GM23338 (cell line): ENCODE measurements around the gene MED1. TPM values are rescaled to one million over a fixed set of nuclear protein-coding genes. Genes with fewer than 3 reads are reported as not detected.

Source experiments
- ATAC-seq: fragments of 200-7000 bp; cut with Tn5 transposase; 3 replicates; pipeline ENCODE4 v1.9.1; 2020
- DNase-seq: peaks from one replicate; pipeline ENCODE4 v3.0.0-alpha.2; 2015; ENCODE audit warnings: low spot score
- H2AFZ ChIP-seq: fragments of 200-600 bp; sonication (generic); 2 replicates; pipeline ENCODE4 v1.8.0; 2016; ENCODE audit warnings: antibody characterized with exemption, mild to moderate bottlenecking, moderate library complexity
- H3F3A ChIP-seq: fragments of 200-600 bp; sonication (generic); replicated peaks from 2 replicates; pipeline ENCODE4 v1.8.0; 2017; ENCODE audit warnings: antibody characterized with exemption, mixed run types, low read depth
- H3K27ac ChIP-seq: fragments of 200-600 bp; sonication (generic); 2 replicates; pipeline ENCODE4 v1.6.1; 2016; ENCODE audit warnings: low read depth
- H3K27me3 ChIP-seq: fragments of 200-600 bp; sonication (generic); 2 replicates; pipeline ENCODE4 v1.8.0; 2016; ENCODE audit warnings: mild to moderate bottlenecking, mixed run types, moderate library complexity; ENCODE audit not compliant: insufficient read depth
- H3K36me3 ChIP-seq: fragments of 200-600 bp; sonication (generic); 2 replicates; pipeline ENCODE4 v1.8.0; 2016; ENCODE audit warnings: mild to moderate bottlenecking; ENCODE audit not compliant: insufficient read depth
- H3K4me1 ChIP-seq: fragments of 200-600 bp; sonication (generic); 2 replicates; pipeline ENCODE4 v1.8.0; 2016; ENCODE audit warnings: mild to moderate bottlenecking, moderate library complexity; ENCODE audit not compliant: insufficient read depth
- H3K4me2 ChIP-seq: fragments of 200-600 bp; sonication (generic); 2 replicates; pipeline ENCODE4 v1.7.1; 2017; ENCODE audit warnings: mixed run types
- H3K4me3 ChIP-seq: fragments of 200-600 bp; sonication (generic); 2 replicates; pipeline ENCODE4 v1.6.1; 2016; ENCODE audit warnings: mixed run types
- H3K79me2 ChIP-seq: fragments of 200-600 bp; sonication (generic); replicated peaks from 2 replicates; pipeline ENCODE4 v1.8.0; 2017; ENCODE audit warnings: mild to moderate bottlenecking; ENCODE audit not compliant: insufficient read depth
- H3K9me2 ChIP-seq: fragments of 200-600 bp; sonication (generic); 2 replicates; pipeline ENCODE4 v1.8.0; 2017; ENCODE audit not compliant: insufficient read depth
- H4K20me1 ChIP-seq: fragments of 200-600 bp; sonication (generic); replicated peaks from 2 replicates; pipeline ENCODE4 v1.8.0; 2017; ENCODE audit warnings: mild to moderate bottlenecking; ENCODE audit not compliant: insufficient read depth
- H3K27ac Mint-ChIP-seq: 2 replicates; pipeline ENCODE4 v1.8.0; 2020; ENCODE audit warnings: inconsistent platforms, mild to moderate bottlenecking, moderate library complexity, mixed read lengths
- H3K27me3 Mint-ChIP-seq: 3 replicates; pipeline ENCODE4 v1.8.0; 2022; ENCODE audit warnings: low read depth, mild to moderate bottlenecking, moderate library complexity, mixed read lengths, inconsistent platforms; ENCODE audit not compliant: insufficient read depth, poor library complexity
- H3K36me3 Mint-ChIP-seq: 3 replicates; pipeline ENCODE4 v1.8.0; 2021; ENCODE audit warnings: low read depth, mild to moderate bottlenecking, inconsistent platforms, moderate library complexity, mixed read lengths
- H3K4me1 Mint-ChIP-seq: 3 replicates; pipeline ENCODE4 v1.8.0; 2020; ENCODE audit warnings: mild to moderate bottlenecking, inconsistent platforms, mixed read lengths
- H3K4me3 Mint-ChIP-seq: 3 replicates; pipeline ENCODE4 v1.8.0; 2021; ENCODE audit warnings: moderate library complexity, mild to moderate bottlenecking, inconsistent platforms, mixed read lengths
- H3K9me3 Mint-ChIP-seq: 3 replicates; pipeline ENCODE4 v1.8.0; 2020; ENCODE audit warnings: moderate library complexity, mild to moderate bottlenecking, inconsistent platforms, mixed read lengths
- CREB1 ChIP-seq: fragments of 250-450 bp; sonication (Bioruptor Pico); IDR thresholded peaks from 2 replicates; pipeline ENCODE4 v1.5.0; 2020; ENCODE audit warnings: low read depth, mild to moderate bottlenecking, moderate library complexity
- EZH2 ChIP-seq: fragments of 200-600 bp; sonication (generic); IDR thresholded peaks from one replicate; pipeline ENCODE4 v1.8.0; 2017; ENCODE audit warnings: antibody characterized with exemption, mild to moderate bottlenecking, low read depth; ENCODE audit not compliant: unreplicated experiment
- EZH2phosphoT487 ChIP-seq: fragments of 200-600 bp; sonication (generic); IDR thresholded peaks from one replicate; pipeline ENCODE4 v1.8.1; 2018; ENCODE audit warnings: antibody characterized with exemption; ENCODE audit not compliant: unreplicated experiment
- JUNB ChIP-seq: IDR thresholded peaks from one replicate; pipeline ENCODE4 v1.6.1; 2016; ENCODE audit warnings: antibody characterized with exemption; ENCODE audit not compliant: unreplicated experiment
- NANOG ChIP-seq: IDR thresholded peaks from 2 replicates; pipeline ENCODE4 v1.6.1; 2016; ENCODE audit warnings: antibody characterized with exemption, borderline replicate concordance
- POLR2AphosphoS5 ChIP-seq: IDR thresholded peaks from 2 replicates; pipeline ENCODE4 v1.6.1; 2016; ENCODE audit warnings: antibody characterized with exemption, low read depth
- STAT1 ChIP-seq: IDR thresholded peaks from one replicate; pipeline ENCODE4 v1.6.1; 2016; ENCODE audit warnings: antibody characterized with exemption; ENCODE audit not compliant: unreplicated experiment
- ZNF114 ChIP-seq: fragments of 250-450 bp; sonication (Bioruptor Pico); IDR thresholded peaks from 2 replicates; pipeline ENCODE4 v1.5.0; 2020; ENCODE audit warnings: mild to moderate bottlenecking, moderate library complexity
- ZNF331 ChIP-seq: fragments of 250-450 bp; sonication (Bioruptor Pico); IDR thresholded peaks from 2 replicates; pipeline ENCODE4 v1.5.0; 2020; ENCODE audit warnings: low read depth, mild to moderate bottlenecking, moderate library complexity
- polyA plus RNA-seq: library from polyadenylated mRNA; unstranded; fragments of >200 nt; fragmentation: Nextera tagmentation; extraction: Ambion mirVana; gene quantifications from 2 replicates; pipeline ENCODE4 v1.2.1, GENCODE V29; 2016
- total RNA-seq: library from RNA; depleted of rRNA; stranded (reverse); fragments of >200 nt; shearing (Covaris generic); gene quantifications from 2 replicates; pipeline ENCODE4 v1.2.3, GENCODE V29; 2014
- TF ChIP-seq, protein P1 (sequence below), 2 experiments: fragments of 200-600 bp in 1 of 2; sonication (generic) in 1 of 2; conservative IDR thresholded peaks; 2 replicates each; pipeline versions ENCODE4 v1.5.1 to v1.6.1; 2016 to 2017; ENCODE audit warnings: antibody characterized with exemption in 2 of 2, low read depth in 2 of 2, mild to moderate bottlenecking in 2 of 2, moderate library complexity in 1 of 2
- TF ChIP-seq, protein P2 (sequence below): IDR thresholded peaks from 2 replicates; pipeline ENCODE4 v1.6.1; 2016; ENCODE audit warnings: antibody characterized with exemption
- TF ChIP-seq, protein P3 (sequence below): fragments of 250-450 bp; sonication (Bioruptor Pico); IDR thresholded peaks from 2 replicates; pipeline ENCODE4 v1.5.0; 2020; ENCODE audit warnings: mild to moderate bottlenecking, moderate library complexity
- TF ChIP-seq, protein P4 (sequence below): IDR thresholded peaks from one replicate; pipeline ENCODE4 v1.6.1; 2018; ENCODE audit warnings: antibody characterized with exemption; ENCODE audit not compliant: unreplicated experiment

The MED1 gene
- total and polyA plus RNA-seq, 2 experiments from 2014 or later: 19.0 to 42.3 TPM

DNA sequence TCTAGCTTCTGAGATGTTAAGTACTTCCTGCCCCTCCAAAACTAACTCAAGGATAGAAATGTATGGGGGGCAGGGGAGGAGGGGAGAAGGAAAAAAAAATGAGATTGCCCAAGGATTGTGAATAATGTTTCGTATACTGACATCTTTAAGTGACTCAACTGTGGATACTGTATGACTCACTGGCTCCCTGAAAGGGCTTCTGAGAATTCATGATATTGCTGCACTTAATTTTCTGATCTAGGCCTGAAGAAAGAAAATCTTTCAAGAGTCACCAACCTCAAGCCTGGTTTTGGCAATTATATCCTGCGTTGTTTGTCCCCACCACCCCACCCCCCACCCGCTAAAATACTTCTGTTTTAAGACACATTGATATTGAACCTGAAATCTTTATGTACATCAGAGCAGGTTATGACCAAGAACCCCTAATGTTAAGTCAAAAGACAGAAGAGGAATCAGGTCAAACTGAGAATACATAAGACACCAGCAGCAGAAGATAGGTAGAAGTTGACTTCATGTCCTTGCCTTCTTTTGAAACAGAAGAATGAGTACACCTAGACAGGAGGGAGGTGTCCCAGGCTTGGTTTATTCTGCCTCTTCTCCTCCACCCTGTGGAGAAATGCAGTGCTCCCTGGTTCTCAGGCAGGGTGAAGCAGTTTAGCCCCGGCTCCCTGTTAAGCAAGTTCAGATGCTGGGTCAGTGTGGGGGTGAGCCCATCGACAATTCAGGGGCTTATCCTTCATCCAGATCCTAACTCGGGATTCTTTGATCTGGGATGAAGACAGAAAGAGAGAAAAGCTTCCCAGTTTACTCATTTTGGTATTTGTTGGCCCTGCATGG is 46.3 kb downstream of the MED1 start:
- Mint-ChIP-seq H3K4me3 (no peak overlapping the region; the same call in 2 of the 3 replicates), H3K4me1 (peaks cover 13% of the 10 kb centered on the region), H3K9me3 (no peaks in the 10 kb centered on the region; the same call in 2 of the 3 replicates), H3K36me3 (peaks cover 29% of the 10 kb centered on the region), H3K27ac (no peak overlapping the region), H3K27me3 (peaks cover 12% of the 10 kb centered on the region)
- H3K27ac ChIP-seq: no peak overlapping the region
- peaks cover 12% of the 10 kb centered on the region for H3K79me2 ChIP-seq
- no peak overlapping the region for H3K4me3 ChIP-seq
- H3F3A ChIP-seq: peaks cover 7% of the 10 kb centered on the region; the same call in 1 of the 2 replicates
- no peaks in the 10 kb centered on the region; the same call in none of the 2 replicates for H3K4me1 ChIP-seq
- TF ChIP-seq, protein P1, sequence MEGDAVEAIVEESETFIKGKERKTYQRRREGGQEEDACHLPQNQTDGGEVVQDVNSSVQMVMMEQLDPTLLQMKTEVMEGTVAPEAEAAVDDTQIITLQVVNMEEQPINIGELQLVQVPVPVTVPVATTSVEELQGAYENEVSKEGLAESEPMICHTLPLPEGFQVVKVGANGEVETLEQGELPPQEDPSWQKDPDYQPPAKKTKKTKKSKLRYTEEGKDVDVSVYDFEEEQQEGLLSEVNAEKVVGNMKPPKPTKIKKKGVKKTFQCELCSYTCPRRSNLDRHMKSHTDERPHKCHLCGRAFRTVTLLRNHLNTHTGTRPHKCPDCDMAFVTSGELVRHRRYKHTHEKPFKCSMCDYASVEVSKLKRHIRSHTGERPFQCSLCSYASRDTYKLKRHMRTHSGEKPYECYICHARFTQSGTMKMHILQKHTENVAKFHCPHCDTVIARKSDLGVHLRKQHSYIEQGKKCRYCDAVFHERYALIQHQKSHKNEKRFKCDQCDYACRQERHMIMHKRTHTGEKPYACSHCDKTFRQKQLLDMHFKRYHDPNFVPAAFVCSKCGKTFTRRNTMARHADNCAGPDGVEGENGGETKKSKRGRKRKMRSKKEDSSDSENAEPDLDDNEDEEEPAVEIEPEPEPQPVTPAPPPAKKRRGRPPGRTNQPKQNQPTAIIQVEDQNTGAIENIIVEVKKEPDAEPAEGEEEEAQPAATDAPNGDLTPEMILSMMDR (conservative IDR thresholded peaks at IDR 0.05; ENCODE audit: low read depth in 2 of 2): no peak
- TF ChIP-seq, protein P2, sequence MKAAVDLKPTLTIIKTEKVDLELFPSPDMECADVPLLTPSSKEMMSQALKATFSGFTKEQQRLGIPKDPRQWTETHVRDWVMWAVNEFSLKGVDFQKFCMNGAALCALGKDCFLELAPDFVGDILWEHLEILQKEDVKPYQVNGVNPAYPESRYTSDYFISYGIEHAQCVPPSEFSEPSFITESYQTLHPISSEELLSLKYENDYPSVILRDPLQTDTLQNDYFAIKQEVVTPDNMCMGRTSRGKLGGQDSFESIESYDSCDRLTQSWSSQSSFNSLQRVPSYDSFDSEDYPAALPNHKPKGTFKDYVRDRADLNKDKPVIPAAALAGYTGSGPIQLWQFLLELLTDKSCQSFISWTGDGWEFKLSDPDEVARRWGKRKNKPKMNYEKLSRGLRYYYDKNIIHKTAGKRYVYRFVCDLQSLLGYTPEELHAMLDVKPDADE: no peak
- TF ChIP-seq, protein P3, sequence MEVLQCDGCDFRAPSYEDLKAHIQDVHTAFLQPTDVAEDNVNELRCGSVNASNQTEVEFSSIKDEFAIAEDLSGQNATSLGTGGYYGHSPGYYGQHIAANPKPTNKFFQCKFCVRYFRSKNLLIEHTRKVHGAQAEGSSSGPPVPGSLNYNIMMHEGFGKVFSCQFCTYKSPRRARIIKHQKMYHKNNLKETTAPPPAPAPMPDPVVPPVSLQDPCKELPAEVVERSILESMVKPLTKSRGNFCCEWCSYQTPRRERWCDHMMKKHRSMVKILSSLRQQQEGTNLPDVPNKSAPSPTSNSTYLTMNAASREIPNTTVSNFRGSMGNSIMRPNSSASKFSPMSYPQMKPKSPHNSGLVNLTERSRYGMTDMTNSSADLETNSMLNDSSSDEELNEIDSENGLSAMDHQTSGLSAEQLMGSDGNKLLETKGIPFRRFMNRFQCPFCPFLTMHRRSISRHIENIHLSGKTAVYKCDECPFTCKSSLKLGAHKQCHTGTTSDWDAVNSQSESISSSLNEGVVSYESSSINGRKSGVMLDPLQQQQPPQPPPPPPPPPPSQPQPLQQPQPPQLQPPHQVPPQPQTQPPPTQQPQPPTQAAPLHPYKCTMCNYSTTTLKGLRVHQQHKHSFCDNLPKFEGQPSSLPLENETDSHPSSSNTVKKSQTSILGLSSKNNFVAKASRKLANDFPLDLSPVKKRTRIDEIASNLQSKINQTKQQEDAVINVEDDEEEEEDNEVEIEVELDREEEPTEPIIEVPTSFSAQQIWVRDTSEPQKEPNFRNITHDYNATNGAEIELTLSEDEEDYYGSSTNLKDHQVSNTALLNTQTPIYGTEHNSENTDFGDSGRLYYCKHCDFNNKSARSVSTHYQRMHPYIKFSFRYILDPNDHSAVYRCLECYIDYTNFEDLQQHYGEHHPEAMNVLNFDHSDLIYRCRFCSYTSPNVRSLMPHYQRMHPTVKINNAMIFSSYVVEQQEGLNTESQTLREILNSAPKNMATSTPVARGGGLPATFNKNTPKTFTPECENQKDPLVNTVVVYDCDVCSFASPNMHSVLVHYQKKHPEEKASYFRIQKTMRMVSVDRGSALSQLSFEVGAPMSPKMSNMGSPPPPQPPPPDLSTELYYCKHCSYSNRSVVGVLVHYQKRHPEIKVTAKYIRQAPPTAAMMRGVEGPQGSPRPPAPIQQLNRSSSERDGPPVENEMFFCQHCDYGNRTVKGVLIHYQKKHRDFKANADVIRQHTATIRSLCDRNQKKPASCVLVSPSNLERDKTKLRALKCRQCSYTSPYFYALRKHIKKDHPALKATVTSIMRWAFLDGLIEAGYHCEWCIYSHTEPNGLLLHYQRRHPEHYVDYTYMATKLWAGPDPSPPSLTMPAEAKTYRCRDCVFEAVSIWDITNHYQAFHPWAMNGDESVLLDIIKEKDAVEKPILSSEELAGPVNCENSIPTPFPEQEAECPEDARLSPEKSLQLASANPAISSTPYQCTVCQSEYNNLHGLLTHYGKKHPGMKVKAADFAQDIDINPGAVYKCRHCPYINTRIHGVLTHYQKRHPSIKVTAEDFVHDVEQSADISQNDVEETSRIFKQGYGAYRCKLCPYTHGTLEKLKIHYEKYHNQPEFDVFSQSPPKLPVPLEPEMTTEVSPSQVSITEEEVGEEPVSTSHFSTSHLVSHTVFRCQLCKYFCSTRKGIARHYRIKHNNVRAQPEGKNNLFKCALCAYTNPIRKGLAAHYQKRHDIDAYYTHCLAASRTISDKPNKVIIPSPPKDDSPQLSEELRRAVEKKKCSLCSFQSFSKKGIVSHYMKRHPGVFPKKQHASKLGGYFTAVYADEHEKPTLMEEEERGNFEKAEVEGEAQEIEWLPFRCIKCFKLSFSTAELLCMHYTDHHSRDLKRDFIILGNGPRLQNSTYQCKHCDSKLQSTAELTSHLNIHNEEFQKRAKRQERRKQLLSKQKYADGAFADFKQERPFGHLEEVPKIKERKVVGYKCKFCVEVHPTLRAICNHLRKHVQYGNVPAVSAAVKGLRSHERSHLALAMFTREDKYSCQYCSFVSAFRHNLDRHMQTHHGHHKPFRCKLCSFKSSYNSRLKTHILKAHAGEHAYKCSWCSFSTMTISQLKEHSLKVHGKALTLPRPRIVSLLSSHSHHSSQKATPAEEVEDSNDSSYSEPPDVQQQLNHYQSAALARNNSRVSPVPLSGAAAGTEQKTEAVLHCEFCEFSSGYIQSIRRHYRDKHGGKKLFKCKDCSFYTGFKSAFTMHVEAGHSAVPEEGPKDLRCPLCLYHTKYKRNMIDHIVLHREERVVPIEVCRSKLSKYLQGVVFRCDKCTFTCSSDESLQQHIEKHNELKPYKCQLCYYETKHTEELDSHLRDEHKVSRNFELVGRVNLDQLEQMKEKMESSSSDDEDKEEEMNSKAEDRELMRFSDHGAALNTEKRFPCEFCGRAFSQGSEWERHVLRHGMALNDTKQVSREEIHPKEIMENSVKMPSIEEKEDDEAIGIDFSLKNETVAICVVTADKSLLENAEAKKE (CRISPR knock-in tag): no peak
- TF ChIP-seq, protein P4, sequence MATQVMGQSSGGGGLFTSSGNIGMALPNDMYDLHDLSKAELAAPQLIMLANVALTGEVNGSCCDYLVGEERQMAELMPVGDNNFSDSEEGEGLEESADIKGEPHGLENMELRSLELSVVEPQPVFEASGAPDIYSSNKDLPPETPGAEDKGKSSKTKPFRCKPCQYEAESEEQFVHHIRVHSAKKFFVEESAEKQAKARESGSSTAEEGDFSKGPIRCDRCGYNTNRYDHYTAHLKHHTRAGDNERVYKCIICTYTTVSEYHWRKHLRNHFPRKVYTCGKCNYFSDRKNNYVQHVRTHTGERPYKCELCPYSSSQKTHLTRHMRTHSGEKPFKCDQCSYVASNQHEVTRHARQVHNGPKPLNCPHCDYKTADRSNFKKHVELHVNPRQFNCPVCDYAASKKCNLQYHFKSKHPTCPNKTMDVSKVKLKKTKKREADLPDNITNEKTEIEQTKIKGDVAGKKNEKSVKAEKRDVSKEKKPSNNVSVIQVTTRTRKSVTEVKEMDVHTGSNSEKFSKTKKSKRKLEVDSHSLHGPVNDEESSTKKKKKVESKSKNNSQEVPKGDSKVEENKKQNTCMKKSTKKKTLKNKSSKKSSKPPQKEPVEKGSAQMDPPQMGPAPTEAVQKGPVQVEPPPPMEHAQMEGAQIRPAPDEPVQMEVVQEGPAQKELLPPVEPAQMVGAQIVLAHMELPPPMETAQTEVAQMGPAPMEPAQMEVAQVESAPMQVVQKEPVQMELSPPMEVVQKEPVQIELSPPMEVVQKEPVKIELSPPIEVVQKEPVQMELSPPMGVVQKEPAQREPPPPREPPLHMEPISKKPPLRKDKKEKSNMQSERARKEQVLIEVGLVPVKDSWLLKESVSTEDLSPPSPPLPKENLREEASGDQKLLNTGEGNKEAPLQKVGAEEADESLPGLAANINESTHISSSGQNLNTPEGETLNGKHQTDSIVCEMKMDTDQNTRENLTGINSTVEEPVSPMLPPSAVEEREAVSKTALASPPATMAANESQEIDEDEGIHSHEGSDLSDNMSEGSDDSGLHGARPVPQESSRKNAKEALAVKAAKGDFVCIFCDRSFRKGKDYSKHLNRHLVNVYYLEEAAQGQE: no peak
- TF ChIP-seq POLR2AphosphoS5: no peak
- no peak for TF ChIP-seq NANOG
- TF ChIP-seq JUNB: no peak
- TF ChIP-seq ZNF331 (CRISPR knock-in tag): no peak
- TF ChIP-seq EZH2: no peak
- no peak for TF ChIP-seq STAT1
- no peak for TF ChIP-seq EZH2phosphoT487
- no peak for TF ChIP-seq ZNF114
- no peak for TF ChIP-seq CREB1 (CRISPR knock-in tag)
- DNase-seq (no peak), ATAC-seq (no peak)
- H3K9me2 ChIP-seq: no peaks in the 10 kb centered on the region
- no peak overlapping the region for H3K4me2 ChIP-seq
- H3K27me3 ChIP-seq: no peaks in the 10 kb centered on the region
- H4K20me1 ChIP-seq: peaks cover 11% of the 10 kb centered on the region; the same call in 1 of the 2 replicates
- no peak overlapping the region for H2AFZ ChIP-seq
- peaks cover 18% of the 10 kb centered on the region for H3K36me3 ChIP-seq
